K562 (cell line): ENCODE measurements around the gene PLXNA2. TPM values are rescaled to one million over a fixed set of nuclear protein-coding genes. Genes with fewer than 3 reads are reported as not detected.
A peak's percentile ranks its signal among the peaks of the same experiment; 100 is the strongest.

Source experiments
- ATAC-seq: fragments of 200-7000 bp; cut with Tn5 transposase; 3 replicates; pipeline ENCODE4 v1.9.1; 2020; ENCODE audit warnings: moderate library complexity
- BruUV-seq: library from RNA; stranded (reverse); fragments of 400-500 nt; replicated peaks from 2 replicates; lab custom pipeline; 2021; lab: Mats Ljungman, UMichigan
- CTCF ChIA-PET: fragments of 300-600 bp; formaldehyde crosslinking; extraction: SDS; loops from one replicate; lab custom pipeline; 2021; ENCODE audit warnings: low intra/inter-chr PET ratio; lab: Yijun Ruan, JAX
- POLR2A ChIA-PET: fragments of 300-600, 350-650 bp; sonication (Branson Sonifier 250); formaldehyde crosslinking; extraction: SDS; loops from one replicate; lab custom pipeline; 2021; ENCODE audit warnings: antibody characterized with exemption, inconsistent platforms; lab: Yijun Ruan, JAX
- DNase-seq, 4 experiments: peaks; one replicate each; pipeline versions ENCODE4 v3.0.0 to v3.0.0-alpha.2; 2011 to 2018; ENCODE audit warnings: low spot score in 3 of 4, mixed read lengths in 3 of 4; ENCODE audit errors: extremely low read depth in 1 of 4
- FAIRE-seq: peaks from 2 replicates; lab custom pipeline; 2011; peaks lifted over from hg19 to GRCh38; lab: Jason Lieb, UNC
- H2AFZ ChIP-seq: 2 replicates; pipeline ENCODE4 v1.6.0; 2011; ENCODE audit warnings: low read depth, low read length, control low read depth, inconsistent platforms
- H3K27ac ChIP-seq: fragments of 200-600 bp; 3 replicates; pipeline ENCODE4 v1.8.0; 2011; ENCODE audit warnings: low read depth, mild to moderate bottlenecking, control low read depth, inconsistent platforms, low read length, moderate library complexity, mixed read lengths; ENCODE audit errors: extremely low read depth
- H3K27me3 ChIP-seq, 2 experiments: fragments of 300-600 bp in 1 of 2; 2 replicates in 1 of 2; 3 replicates in 1 of 2; pipeline versions ENCODE4 v1.6.0 to v1.8.0; 2011; ENCODE audit warnings: inconsistent platforms in 2 of 2, low read length in 2 of 2, mild to moderate bottlenecking in 1 of 2, mixed read lengths in 1 of 2, moderate library complexity in 1 of 2; ENCODE audit not compliant: control insufficient read depth in 2 of 2, insufficient read depth in 2 of 2
- H3K36me3 ChIP-seq: fragments of 300-600 bp; 3 replicates; pipeline ENCODE4 v1.8.0; 2011; ENCODE audit warnings: mild to moderate bottlenecking, low read length, inconsistent platforms; ENCODE audit not compliant: control insufficient read depth, insufficient read depth
- H3K4me1 ChIP-seq, 2 experiments: fragments of 200-600 bp in 1 of 2; replicated peaks in 1 of 2; 2 replicates in 1 of 2; 3 replicates in 1 of 2; pipeline versions ENCODE4 v1.5.1 to v1.8.0; 2011; ENCODE audit warnings: inconsistent platforms in 2 of 2, low read length in 2 of 2, mild to moderate bottlenecking in 1 of 2, mixed read lengths in 1 of 2, moderate library complexity in 1 of 2; ENCODE audit not compliant: control insufficient read depth in 2 of 2, insufficient read depth in 2 of 2
- H3K4me2 ChIP-seq: 2 replicates; pipeline ENCODE4 v1.6.1; 2011; ENCODE audit warnings: low read length, control low read depth, inconsistent platforms, mixed read lengths; ENCODE audit not compliant: insufficient read depth
- H3K4me3 ChIP-seq: fragments of 200-600 bp; sonication (generic), shearing (Covaris generic); 2 replicates; pipeline ENCODE4 v1.5.1; 2016; ENCODE audit warnings: control low read depth, inconsistent platforms
- H3K79me2 ChIP-seq: fragments of 200-600 bp; 3 replicates; pipeline ENCODE4 v1.8.0; 2011; ENCODE audit warnings: low read length, inconsistent platforms; ENCODE audit not compliant: control insufficient read depth, insufficient read depth
- H3K9ac ChIP-seq, 2 experiments: 2 replicates each; pipeline versions ENCODE4 v1.6.0 to v1.6.1; 2011; ENCODE audit warnings: low read depth in 2 of 2, low read length in 2 of 2, control low read depth in 1 of 2, inconsistent platforms in 1 of 2, mild to moderate bottlenecking in 1 of 2, mixed read lengths in 1 of 2; ENCODE audit not compliant: insufficient read depth in 1 of 2
- H3K9me1 ChIP-seq: one replicate; pipeline ENCODE4 v1.6.0; 2011; ENCODE audit warnings: inconsistent platforms, mild to moderate bottlenecking, low read length, moderate library complexity; ENCODE audit not compliant: control insufficient read depth, insufficient read depth
- H3K9me3 ChIP-seq: replicated peaks from 2 replicates; pipeline ENCODE4 v1.5.1; 2011; ENCODE audit warnings: low read depth, low read length, inconsistent platforms; ENCODE audit not compliant: control insufficient read depth, insufficient read depth
- H4K20me1 ChIP-seq: replicated peaks from 2 replicates; pipeline ENCODE4 v1.6.1; 2011; ENCODE audit warnings: low read length, inconsistent platforms, mixed read lengths; ENCODE audit not compliant: control insufficient read depth, insufficient read depth
- ATF1 ChIP-seq, 2 experiments: fragments of 450-650 bp in 1 of 2; IDR thresholded peaks; 2 replicates each; pipeline ENCODE4 v1.6.1; 2016; ENCODE audit warnings: missing compliant biosample characterization in 1 of 2, missing genetic modification characterization in 1 of 2
- FOXM1 ChIP-seq, 2 experiments: fragments of 450-650 bp in 1 of 2; sonication (generic) in 1 of 2; formaldehyde crosslinking in 1 of 2; IDR thresholded peaks; 2 replicates each; pipeline versions ENCODE4 v1.6.1 to v1.9.0; 2017 to 2022; ENCODE audit warnings: low read depth in 2 of 2, mild to moderate bottlenecking in 2 of 2, missing genetic modification reagents in 1 of 2, moderate library complexity in 1 of 2
- HOXB6 ChIP-seq: fragments of 250-450 bp; sonication (Bioruptor Pico); IDR thresholded peaks from 2 replicates; pipeline ENCODE4 v1.5.1; 2022; ENCODE audit warnings: mild to moderate bottlenecking, borderline replicate concordance
- KLF16 ChIP-seq: IDR thresholded peaks from 2 replicates; pipeline ENCODE4 v1.6.1; 2016; ENCODE audit warnings: antibody characterized with exemption
- MYBL2 ChIP-seq, 2 experiments: fragments of 450-650 bp in 1 of 2; sonication (generic) in 1 of 2; formaldehyde crosslinking in 1 of 2; IDR thresholded peaks; 2 replicates each; pipeline versions ENCODE4 v1.6.1 to v1.8.1; 2017 to 2022; ENCODE audit warnings: borderline replicate concordance in 1 of 2, inconsistent platforms in 1 of 2, low read depth in 1 of 2, mild to moderate bottlenecking in 1 of 2, missing genetic modification reagents in 1 of 2, moderate library complexity in 1 of 2
- POLR2G ChIP-seq: fragments of 200-400 bp; formaldehyde crosslinking; IDR thresholded peaks from 2 replicates; pipeline ENCODE4 v1.6.1; 2017; ENCODE audit warnings: low read depth, mild to moderate bottlenecking, antibody characterized with exemption, low read length, moderate library complexity
- PPARD ChIP-seq: fragments of 250-450 bp; sonication (Bioruptor Pico); IDR thresholded peaks from 2 replicates; pipeline ENCODE4 v1.8.0; 2022; ENCODE audit warnings: inconsistent platforms, mild to moderate bottlenecking, moderate library complexity
- RBM25 ChIP-seq: fragments of 200-400 bp; formaldehyde crosslinking; IDR thresholded peaks from 2 replicates; pipeline ENCODE4 v1.6.1; 2018; ENCODE audit warnings: low read length, low read depth, moderate library complexity; ENCODE audit not compliant: severe bottlenecking
- SP2 ChIP-seq: IDR thresholded peaks from 2 replicates; pipeline ENCODE4 v1.6.1; 2011; ENCODE audit warnings: mild to moderate bottlenecking, low read depth, low read length, moderate library complexity; ENCODE audit not compliant: poor library complexity, severe bottlenecking; ENCODE audit errors: extremely low read depth
- TGIF2 ChIP-seq: sonication (generic); formaldehyde crosslinking; IDR thresholded peaks from 2 replicates; pipeline ENCODE4 v1.8.1; 2022; ENCODE audit warnings: mild to moderate bottlenecking, missing genetic modification reagents, moderate library complexity
- ZC3H4 ChIP-seq: sonication (generic); formaldehyde crosslinking; IDR thresholded peaks from 2 replicates; pipeline ENCODE4 v1.9.0; 2021; ENCODE audit warnings: missing genetic modification reagents, borderline replicate concordance
- ZNF121 ChIP-seq: sonication (generic); formaldehyde crosslinking; conservative IDR thresholded peaks from 2 replicates; pipeline ENCODE4 v1.8.0; 2022; ENCODE audit warnings: missing genetic modification reagents
- ZNF232 ChIP-seq: sonication (generic); formaldehyde crosslinking; IDR thresholded peaks from 2 replicates; pipeline ENCODE4 v1.8.0; 2022; ENCODE audit warnings: mild to moderate bottlenecking, missing genetic modification reagents
- WGBS: fragments of 100-300 bp; shearing (Covaris generic); methylation state at CpG from one replicate; pipeline ENCODE4 v1.1.6; 2016; ENCODE audit warnings: low coverage, mixed read lengths; ENCODE audit not compliant: insufficient coverage; ENCODE audit errors: missing lambda C conversion rate; 5-methylcytosine and 5-hydroxymethylcytosine counted together
- in situ Hi-C: fragments of 300-500 bp; cut with MboI; formaldehyde crosslinking; loops from 4 replicates; pipeline ENCODE4 v1.15.0; 2018; ENCODE audit warnings: inconsistent platforms, mixed read lengths
- intact Hi-C: fragments of 100-400 bp; cut with micrococcal nuclease; formaldehyde crosslinking; loops from 2 replicates; pipeline ENCODE4 v1.14.2; 2022
- polyA plus RNA-seq, 8 experiments: library from polyadenylated mRNA; depleted of rRNA in 4 of 8; stranded (reverse) in 5 of 8; unstranded in 3 of 8; fragments of >200 nt; fragmentation: Nextera tagmentation in 2 of 8; fragmentation: Illumina TruSeq in 1 of 8; extraction: Ambion mirVana in 2 of 8; extraction: Trizol in 1 of 8; gene quantifications; 2 replicates each; pipeline versions ENCODE4 v1.2.1 to v1.2.3, GENCODE V29; 2011 to 2014; ENCODE audit warnings: inconsistent platforms in 1 of 8, missing spikeins in 1 of 8
- total RNA-seq, 7 experiments: library from RNA; depleted of rRNA in 6 of 7; stranded (reverse); fragments of >200 nt in 6 of 7; fragmentation: Illumina TruSeq in 2 of 7; extraction: Trizol in 2 of 7; gene quantifications; 2 replicates each; pipeline versions ENCODE4 v1.2.1 to v1.2.3, GENCODE V29; 2011 to 2021; ENCODE audit warnings: low replicate concordance in 1 of 7

Gene PLXNA2
- total and polyA plus RNA-seq, 9 of the 15 experiments (the other 6 are each of a cell fraction or from before 2014, with no cell fraction given), result 0.01 to 1.3 (median 0.32) TPM

- no peak for DNase-seq
These were observed 215.7 kb downstream of the PLXNA2 start for GRCh38 chr1:208028526-208028925.

GRCh38 chr1:208027861-208028260 is 216.3 kb downstream of the PLXNA2 start:
- peaks cover 59 to 89% of the 10 kb centered on the region in 2 experiments for H3K27me3 ChIP-seq
- TF ChIP-seq MYBL2 (IDR thresholded peaks at IDR 0.05; ENCODE audit: low read depth), result no peak
- no peak for TF ChIP-seq MYBL2 (CRISPR knock-in tag; IDR thresholded peaks at IDR 0.05; ENCODE audit: borderline replicate concordance)
- no peak for TF ChIP-seq HOXB6 (CRISPR knock-in tag)
- TF ChIP-seq ZNF232 (CRISPR knock-in tag), result no peak
- no peak for TF ChIP-seq ATF1 (CRISPR knock-in tag; IDR thresholded peaks at IDR 0.05)
- no peak for TF ChIP-seq ATF1 (tag; IDR thresholded peaks at IDR 0.05)
- TF ChIP-seq SP2, result no peak
- no peak for TF ChIP-seq ZC3H4
- no peak for TF ChIP-seq TGIF2 (CRISPR knock-in tag)
- TF ChIP-seq ZNF121 (CRISPR knock-in tag), result no peak
- no peak for TF ChIP-seq KLF16
- TF ChIP-seq POLR2G, result no peak
- TF ChIP-seq PPARD (CRISPR knock-in tag), result no peak
- TF ChIP-seq, all 486 proteins: peak for 0
- H3K9me3 ChIP-seq, result no peaks in the 10 kb centered on the region
- ChIA-PET CTCF (no interaction called here), POLR2A (interaction anchor here (0.6 to 1.3 kb wide), 4 partner anchors 9 to 1201 kb away, joined by 3 to 7 read pairs (median 4); no protein-coding TSS in a partner anchor)
- H3K4me1 ChIP-seq, result no peaks in the 10 kb centered on the region
- DNase-seq (no peak), FAIRE-seq (no peak), ATAC-seq (no peak)
- no peaks in the 10 kb centered on the region for H3K36me3 ChIP-seq
- intact Hi-C loops, result loop anchor here (5.0 to 10.0 kb wide), 2 partner anchors 409 to 1177 kb away; no protein-coding TSS in a partner anchor
- H3K79me2 ChIP-seq, result no peaks in the 10 kb centered on the region
- H3K4me3 ChIP-seq, result no peak overlapping the region
- no TSS peak for BruUV-seq
- H3K4me2 ChIP-seq, result no peak overlapping the region
- H2AFZ ChIP-seq, result no peak overlapping the region
- 15% methylated on average over 11 of the region's 11 CpGs for WGBS
- no peak overlapping the region for H3K27ac ChIP-seq
- no peaks in the 10 kb centered on the region; the same call in 1 of the 2 replicates for H4K20me1 ChIP-seq
- H3K9ac ChIP-seq, result no peak overlapping the region
- no peaks in the 10 kb centered on the region for H3K9me1 ChIP-seq
- in situ Hi-C loops, result no loop called here

More at GRCh38 chr1:208028526-208028925, 215.7 kb downstream of the PLXNA2 start:
- Histone ChIP-seq H3K27ac (no peak overlapping the region), H3K9ac (no peak overlapping the region), H3K4me2 (no peak overlapping the region), H3K9me3 (no peaks in the 10 kb centered on the region), H3K79me2 (no peaks in the 10 kb centered on the region), H3K9me1 (no peaks in the 10 kb centered on the region), H3K27me3 (peaks cover 61 to 89% of the 10 kb centered on the region in 2 experiments), H2AFZ (no peak overlapping the region), H3K36me3 (no peaks in the 10 kb centered on the region), H3K4me1 (no peaks in the 10 kb centered on the region), H3K4me3 (no peak overlapping the region), H4K20me1 (no peaks in the 10 kb centered on the region; the same call in 1 of the 2 replicates)
- BruUV-seq, result no TSS peak
- TF ChIP-seq RBM25 (peak; percentile 59), FOXM1 (IDR thresholded peaks at IDR 0.05; ENCODE audit: low read depth) (no peak), FOXM1 (CRISPR knock-in tag; IDR thresholded peaks at IDR 0.05; ENCODE audit: low read depth) (no peak)
- ChIA-PET CTCF (no interaction called here), POLR2A (interaction anchor here (1.1 to 1.3 kb wide), 2 partner anchors 8 to 13 kb away, joined by 4 to 7 read pairs; no protein-coding TSS in a partner anchor)
- WGBS, result 2% methylated on average over 7 of the region's 7 CpGs
- ATAC-seq, result 0 out of 3 replicates have a peak, but pooled peaks have one; percentile 16
- intact Hi-C loops (loop anchor here (5.0 to 10.0 kb wide), 2 partner anchors 409 to 1176 kb away; no protein-coding TSS in a partner anchor), in situ Hi-C loops (no loop called here)
- FAIRE-seq, result no peak
